ENCODE measurements around the gene HAPSTR1.
"Not testable (repeated sequence)": the region's sequence is repeated elsewhere in the genome, so short reads cannot be mapped to it uniquely, and the experiment has no call there.

Gene HAPSTR1

GRCh38 chr16:9072806-9073341, 18.6 kb upstream of the HAPSTR1 start:
- peak; percentile 5 for DNase-seq (ENCODE audit: low read depth)

- no peak for DNase-seq (ENCODE audit: low read depth)
These were observed 16.0 kb upstream of the HAPSTR1 start for GRCh38 chr16:9075299-9076071.

GRCh38 chr16:9077091-9077809, 14.2 kb upstream of the HAPSTR1 start:
- no peak for DNase-seq (ENCODE audit: low read depth)

- peak; percentile 30 for DNase-seq (ENCODE audit: low read depth)
These were observed 12.7 kb upstream of the HAPSTR1 start for GRCh38 chr16:9078467-9079429.

GRCh38 chr16:9079430-9079812, 12.0 kb upstream of the HAPSTR1 start:
- no peak for DNase-seq (ENCODE audit: low read depth)

- DNase-seq (ENCODE audit: low read depth): no peak
These were observed 10.3 kb upstream of the HAPSTR1 start for GRCh38 chr16:9081158-9081557.

- DNase-seq (ENCODE audit: low read depth): no peak
These were observed 9.6 kb upstream of the HAPSTR1 start for GRCh38 chr16:9081843-9082242.

- no peak for DNase-seq (ENCODE audit: low read depth)
These were observed 9.0 kb upstream of the HAPSTR1 start for GRCh38 chr16:9082422-9082821.

- DNase-seq (ENCODE audit: low read depth): not testable (repeated sequence)
These were observed 3.7 kb upstream of the HAPSTR1 start for GRCh38 chr16:9087733-9088132.

- DNase-seq (ENCODE audit: low read depth): no peak
These were observed 2.6 kb upstream of the HAPSTR1 start for GRCh38 chr16:9088848-9089247.

GRCh38 chr16:9089660-9090059, 1.8 kb upstream of the HAPSTR1 start:
- no peak for DNase-seq (ENCODE audit: low read depth)

- peak; percentile 33 for DNase-seq (ENCODE audit: low read depth)
These were observed 1.1 kb upstream of the HAPSTR1 start for GRCh38 chr16:9090101-9090959.

GRCh38 chr16:9091867-9092281, 430 bp downstream of the HAPSTR1 start:
- peak; percentile 20 for DNase-seq (ENCODE audit: low read depth)

GRCh38 chr16:9092282-9092977, 986 bp downstream of the HAPSTR1 start:
- peak; percentile 40 for DNase-seq (ENCODE audit: low read depth)

- DNase-seq (ENCODE audit: low read depth): peak; percentile 14
These were observed 1.5 kb downstream of the HAPSTR1 start for GRCh38 chr16:9092978-9093344.

- DNase-seq (ENCODE audit: low read depth): no peak
These were observed 2.8 kb downstream of the HAPSTR1 start for GRCh38 chr16:9094011-9094846.

- no peak for DNase-seq (ENCODE audit: low read depth)
These were observed 3.7 kb downstream of the HAPSTR1 start for GRCh38 chr16:9095171-9095570.

- no peak for DNase-seq (ENCODE audit: low read depth)
These were observed 4.4 kb downstream of the HAPSTR1 start for GRCh38 chr16:9095656-9096397.

- DNase-seq (ENCODE audit: low read depth): no peak
These were observed 5.0 kb downstream of the HAPSTR1 start for GRCh38 chr16:9096416-9096952.
